ENCODE measurements around the gene AGPAT2.

DNA sequence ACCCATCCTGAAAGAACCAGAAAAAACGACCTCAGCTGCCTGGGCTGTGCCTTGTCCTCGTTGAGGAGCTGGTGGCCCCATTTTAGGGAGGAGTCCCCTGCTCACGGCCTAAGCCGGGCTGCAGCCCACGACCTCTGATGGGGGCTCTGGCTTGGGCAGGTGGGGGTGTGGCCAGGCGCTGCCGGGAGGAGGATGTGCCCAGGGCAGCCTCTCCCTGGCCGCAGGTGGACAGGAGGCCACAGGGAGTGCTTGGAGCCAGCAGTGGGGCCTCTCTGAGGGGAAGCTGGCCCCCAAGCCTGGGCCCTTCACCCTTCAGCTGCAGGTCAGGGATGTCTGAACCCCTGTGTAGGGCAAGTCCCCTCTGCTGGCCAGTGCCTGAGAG lies 27.6 kb upstream of the AGPAT2 start:
- no peak for TF ChIP-seq ZFP30 (CRISPR knock-in tag; IDR thresholded peaks at IDR 0.05)
- TF ChIP-seq, protein P1, sequence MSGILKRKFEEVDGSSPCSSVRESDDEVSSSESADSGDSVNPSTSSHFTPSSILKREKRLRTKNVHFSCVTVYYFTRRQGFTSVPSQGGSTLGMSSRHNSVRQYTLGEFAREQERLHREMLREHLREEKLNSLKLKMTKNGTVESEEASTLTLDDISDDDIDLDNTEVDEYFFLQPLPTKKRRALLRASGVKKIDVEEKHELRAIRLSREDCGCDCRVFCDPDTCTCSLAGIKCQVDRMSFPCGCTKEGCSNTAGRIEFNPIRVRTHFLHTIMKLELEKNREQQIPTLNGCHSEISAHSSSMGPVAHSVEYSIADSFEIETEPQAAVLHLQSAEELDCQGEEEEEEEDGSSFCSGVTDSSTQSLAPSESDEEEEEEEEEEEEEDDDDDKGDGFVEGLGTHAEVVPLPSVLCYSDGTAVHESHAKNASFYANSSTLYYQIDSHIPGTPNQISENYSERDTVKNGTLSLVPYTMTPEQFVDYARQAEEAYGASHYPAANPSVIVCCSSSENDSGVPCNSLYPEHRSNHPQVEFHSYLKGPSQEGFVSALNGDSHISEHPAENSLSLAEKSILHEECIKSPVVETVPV (CRISPR knock-in tag; IDR thresholded peaks at IDR 0.05): no peak
- TF ChIP-seq ZNF565 (CRISPR knock-in tag; conservative IDR thresholded peaks at IDR 0.05; ENCODE audit: low read depth): no peak
- TF ChIP-seq ZFP3 (CRISPR knock-in tag; IDR thresholded peaks at IDR 0.05): no peak
- TF ChIP-seq, protein P2, sequence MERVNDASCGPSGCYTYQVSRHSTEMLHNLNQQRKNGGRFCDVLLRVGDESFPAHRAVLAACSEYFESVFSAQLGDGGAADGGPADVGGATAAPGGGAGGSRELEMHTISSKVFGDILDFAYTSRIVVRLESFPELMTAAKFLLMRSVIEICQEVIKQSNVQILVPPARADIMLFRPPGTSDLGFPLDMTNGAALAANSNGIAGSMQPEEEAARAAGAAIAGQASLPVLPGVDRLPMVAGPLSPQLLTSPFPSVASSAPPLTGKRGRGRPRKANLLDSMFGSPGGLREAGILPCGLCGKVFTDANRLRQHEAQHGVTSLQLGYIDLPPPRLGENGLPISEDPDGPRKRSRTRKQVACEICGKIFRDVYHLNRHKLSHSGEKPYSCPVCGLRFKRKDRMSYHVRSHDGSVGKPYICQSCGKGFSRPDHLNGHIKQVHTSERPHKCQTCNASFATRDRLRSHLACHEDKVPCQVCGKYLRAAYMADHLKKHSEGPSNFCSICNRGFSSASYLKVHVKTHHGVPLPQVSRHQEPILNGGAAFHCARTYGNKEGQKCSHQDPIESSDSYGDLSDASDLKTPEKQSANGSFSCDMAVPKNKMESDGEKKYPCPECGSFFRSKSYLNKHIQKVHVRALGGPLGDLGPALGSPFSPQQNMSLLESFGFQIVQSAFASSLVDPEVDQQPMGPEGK (CRISPR knock-in tag; IDR thresholded peaks at IDR 0.05; ENCODE audit: borderline replicate concordance): no peak
- TF ChIP-seq ARNTL (CRISPR knock-in tag; IDR thresholded peaks at IDR 0.05; ENCODE audit: borderline replicate concordance, low read depth): no peak

Measured in SK-N-SH treated with all-trans-retinoic acid at 6 μM for 48 hours (cell line).